ENCODE data around the gene C17orf114.
A peak's percentile ranks its signal among the peaks of the same experiment; 100 is the strongest.

The C17orf114 gene

GRCh38 chr17:4845118-4845517, 43.0 kb upstream of the C17orf114 start:
- peak overlapping the region; percentile 46 for H3K27ac Mint-ChIP-seq
- H3K4me1 Mint-ChIP-seq (ENCODE audit: unreplicated experiment): peaks cover 46% of the 10 kb centered on the region
- TF ChIP-seq, protein P1, sequence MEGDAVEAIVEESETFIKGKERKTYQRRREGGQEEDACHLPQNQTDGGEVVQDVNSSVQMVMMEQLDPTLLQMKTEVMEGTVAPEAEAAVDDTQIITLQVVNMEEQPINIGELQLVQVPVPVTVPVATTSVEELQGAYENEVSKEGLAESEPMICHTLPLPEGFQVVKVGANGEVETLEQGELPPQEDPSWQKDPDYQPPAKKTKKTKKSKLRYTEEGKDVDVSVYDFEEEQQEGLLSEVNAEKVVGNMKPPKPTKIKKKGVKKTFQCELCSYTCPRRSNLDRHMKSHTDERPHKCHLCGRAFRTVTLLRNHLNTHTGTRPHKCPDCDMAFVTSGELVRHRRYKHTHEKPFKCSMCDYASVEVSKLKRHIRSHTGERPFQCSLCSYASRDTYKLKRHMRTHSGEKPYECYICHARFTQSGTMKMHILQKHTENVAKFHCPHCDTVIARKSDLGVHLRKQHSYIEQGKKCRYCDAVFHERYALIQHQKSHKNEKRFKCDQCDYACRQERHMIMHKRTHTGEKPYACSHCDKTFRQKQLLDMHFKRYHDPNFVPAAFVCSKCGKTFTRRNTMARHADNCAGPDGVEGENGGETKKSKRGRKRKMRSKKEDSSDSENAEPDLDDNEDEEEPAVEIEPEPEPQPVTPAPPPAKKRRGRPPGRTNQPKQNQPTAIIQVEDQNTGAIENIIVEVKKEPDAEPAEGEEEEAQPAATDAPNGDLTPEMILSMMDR (conservative IDR thresholded peaks at IDR 0.05): no peak

GRCh38 chr17:4843321-4844000, 41.3 kb upstream of the C17orf114 start:
- Mint-ChIP-seq H3K4me3 (no peak overlapping the region), H3K4me1 (ENCODE audit: unreplicated experiment) (peaks cover 45% of the 10 kb centered on the region), H3K27me3 (no peaks in the 10 kb centered on the region), H3K9me3 (no peaks in the 10 kb centered on the region), H3K36me3 (peaks cover 27% of the 10 kb centered on the region), H3K27ac (peak overlapping the region; percentile 53)
- DNase-seq (ENCODE audit: extremely low spot score, unreplicated experiment): no peak
- TF ChIP-seq, protein P1 (conservative IDR thresholded peaks at IDR 0.05): no peak

More at GRCh38 chr17:4845118-4845517, 43.0 kb upstream of the C17orf114 start:
- no peak for DNase-seq (ENCODE audit: extremely low spot score, unreplicated experiment)
- Mint-ChIP-seq H3K4me3 (no peak overlapping the region), H3K9me3 (no peaks in the 10 kb centered on the region), H3K27me3 (no peaks in the 10 kb centered on the region), H3K36me3 (peaks cover 22% of the 10 kb centered on the region)

DNA sequence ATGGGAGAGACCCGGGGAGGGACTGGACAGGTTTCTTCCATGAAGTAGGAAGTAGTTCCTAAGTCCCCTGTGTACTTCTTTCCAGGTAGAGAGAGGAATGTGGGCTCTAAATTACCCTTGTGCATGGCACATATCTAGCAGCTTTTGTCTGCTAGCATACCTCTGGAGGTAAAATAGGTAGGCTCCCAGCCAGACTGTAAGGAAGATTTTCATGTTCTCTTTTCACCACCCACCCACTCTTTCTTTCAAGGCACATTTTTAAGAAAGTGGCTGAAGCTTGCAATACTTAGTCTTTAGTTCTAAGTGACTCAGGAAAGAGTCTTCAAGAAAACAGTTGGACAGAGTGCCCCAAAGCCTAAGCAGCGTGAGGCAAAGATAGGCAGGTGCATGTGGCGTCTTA, 40.2 kb upstream of the C17orf114 start:
- H3K4me1 Mint-ChIP-seq (ENCODE audit: unreplicated experiment): peaks cover 46% of the 10 kb centered on the region
- no peak for DNase-seq (ENCODE audit: extremely low spot score, unreplicated experiment)
- peaks cover 23% of the 10 kb centered on the region for H3K36me3 Mint-ChIP-seq
- no peak overlapping the region for H3K4me3 Mint-ChIP-seq
- TF ChIP-seq, protein P1 (conservative IDR thresholded peaks at IDR 0.05): no peak
- no peaks in the 10 kb centered on the region for H3K27me3 Mint-ChIP-seq
- H3K27ac Mint-ChIP-seq: no peak overlapping the region
- no peaks in the 10 kb centered on the region for H3K9me3 Mint-ChIP-seq

GRCh38 chr17:4840893-4841242, 38.7 kb upstream of the C17orf114 start:
- Mint-ChIP-seq H3K4me3 (no peak overlapping the region), H3K27me3 (no peaks in the 10 kb centered on the region), H3K36me3 (peaks cover 23% of the 10 kb centered on the region), H3K27ac (peak overlapping the region; percentile 6), H3K4me1 (ENCODE audit: unreplicated experiment) (peaks cover 43% of the 10 kb centered on the region), H3K9me3 (no peaks in the 10 kb centered on the region)
- no peak for DNase-seq (ENCODE audit: extremely low spot score, unreplicated experiment)
- TF ChIP-seq, protein P1 (conservative IDR thresholded peaks at IDR 0.05): no peak

GRCh38 chr17:4839965-4840892, 38.1 kb upstream of the C17orf114 start:
- Mint-ChIP-seq H3K4me1 (ENCODE audit: unreplicated experiment) (peaks cover 43% of the 10 kb centered on the region), H3K4me3 (no peak overlapping the region), H3K27me3 (no peaks in the 10 kb centered on the region), H3K9me3 (no peaks in the 10 kb centered on the region), H3K36me3 (peaks cover 21% of the 10 kb centered on the region), H3K27ac (peak overlapping the region; percentile 6)
- DNase-seq (ENCODE audit: extremely low spot score, unreplicated experiment): no peak
- TF ChIP-seq, protein P1 (conservative IDR thresholded peaks at IDR 0.05): no peak

Measured in type B pancreatic cell (in vitro differentiated cells).